B cell (primary cell): ENCODE data around the gene TUBA1B. TPM values are rescaled to one million over a fixed set of nuclear protein-coding genes. Genes with fewer than 3 reads are reported as not detected.

Experiments used
- ATAC-seq: fragments of 200-7000 bp; cut with Tn5 transposase; one replicate; pipeline ENCODE4 v1.10.0; 2021; ENCODE audit warnings: low read depth, mild to moderate bottlenecking, moderate number of reproducible peaks, moderate library complexity
- CTCF ChIA-PET: fragments of 350-600 bp; sonication (Branson Sonifier 250); formaldehyde crosslinking; loops from one replicate; lab custom pipeline; 2021; ENCODE audit warnings: antibody characterized with exemption, inconsistent platforms; lab: Charles Lee
- POLR2A ChIA-PET: fragments of 350-600 bp; sonication (Branson Sonifier 250); formaldehyde crosslinking; loops from one replicate; lab custom pipeline; 2021; ENCODE audit warnings: antibody characterized with exemption; lab: Charles Lee
- DNase-seq: peaks from one replicate; pipeline ENCODE4 v3.0.0; 2013
- H2AFZ ChIP-seq: 2 replicates; pipeline ENCODE4 v1.6.1; 2012; ENCODE audit warnings: mild to moderate bottlenecking, low read depth, low read length; ENCODE audit not compliant: insufficient read depth, poor library complexity, severe bottlenecking
- H3K27ac ChIP-seq, 2 donors: 1 replicate in 1 of 2; 2 replicates in 1 of 2; pipeline ENCODE4 v1.5.1; 2012 to 2013; ENCODE audit warnings: low read length in 2 of 2, mild to moderate bottlenecking in 2 of 2, moderate library complexity in 1 of 2
- H3K27me3 ChIP-seq, 4 experiments: fragments of 200-600 bp in 1 of 4; sonication (generic) in 1 of 4; replicated peaks in 1 of 4; 1 replicate in 2 of 4; 2 replicates in 2 of 4; pipeline versions ENCODE4 v1.6.1 to v1.7.0; 2013 to 2016; ENCODE audit warnings: low read length in 3 of 4, mild to moderate bottlenecking in 2 of 4, mixed read lengths in 1 of 4, moderate library complexity in 1 of 4; ENCODE audit not compliant: insufficient read depth in 4 of 4, control insufficient read depth in 3 of 4; ENCODE audit errors: control extremely low read depth in 1 of 4
- H3K36me3 ChIP-seq, 2 experiments: replicated peaks in 1 of 2; 1 replicate in 1 of 2; 2 replicates in 1 of 2; pipeline versions ENCODE4 v1.6.1 to v1.7.1; 2013; ENCODE audit warnings: low read length in 1 of 2; ENCODE audit not compliant: insufficient read depth in 2 of 2, control insufficient read depth in 1 of 2; ENCODE audit errors: control extremely low read depth in 1 of 2, extremely low read depth in 1 of 2
- H3K4me1 ChIP-seq, 2 donors: fragments of 200-600 bp in 1 of 2; sonication (generic) in 1 of 2; 1 replicate in 1 of 2; 2 replicates in 1 of 2; pipeline versions ENCODE4 v1.5.1 to v1.6.1; 2013 to 2017; ENCODE audit warnings: low read length in 2 of 2; ENCODE audit not compliant: control insufficient read depth in 2 of 2, insufficient read depth in 2 of 2
- H3K4me2 ChIP-seq: replicated peaks from 2 replicates; pipeline ENCODE3; 2012; ENCODE audit warnings: mild to moderate bottlenecking, low read depth, low read length; ENCODE audit not compliant: poor library complexity, severe bottlenecking
- H3K4me3 ChIP-seq, 5 experiments: fragments of 200-600 bp in 1 of 5; sonication (generic) in 1 of 5; 1 replicate in 3 of 5; 2 replicates in 2 of 5; pipeline versions ENCODE4 v1.5.1 to v1.7.0; 2011 to 2016; ENCODE audit warnings: low read length in 4 of 5, mild to moderate bottlenecking in 4 of 5, low read depth in 2 of 5, control low read depth in 1 of 5, moderate library complexity in 1 of 5; ENCODE audit not compliant: insufficient read depth in 1 of 5; ENCODE audit errors: control extremely low read depth in 1 of 5, extremely low read depth in 1 of 5
- H3K79me2 ChIP-seq: fragments of 200-600 bp; sonication (generic); one replicate; pipeline ENCODE4 v1.6.0; 2016; ENCODE audit warnings: low read length; ENCODE audit not compliant: control insufficient read depth, insufficient read depth
- H3K9ac ChIP-seq: fragments of 200-600 bp; sonication (generic); 2 replicates; pipeline ENCODE4 v1.6.1; 2017; ENCODE audit warnings: mild to moderate bottlenecking, low read length, moderate library complexity
- H3K9me3 ChIP-seq, 3 donors: one replicate each; pipeline versions ENCODE4 v1.6.1 to v1.7.1; 2013; ENCODE audit warnings: low read length in 2 of 3; ENCODE audit not compliant: control insufficient read depth in 2 of 3, insufficient read depth in 1 of 3; ENCODE audit errors: control extremely low read depth in 1 of 3
- H4K20me1 ChIP-seq: 2 replicates; pipeline ENCODE4 v1.6.0; 2012; ENCODE audit warnings: mild to moderate bottlenecking, low read length; ENCODE audit not compliant: insufficient read depth, control insufficient read depth, poor library complexity, severe bottlenecking
- H3K27ac Mint-ChIP-seq: one replicate; pipeline ENCODE4 v1.8.0; 2021; ENCODE audit warnings: mixed read lengths
- H3K27me3 Mint-ChIP-seq: one replicate; pipeline ENCODE4 v1.8.0; 2021; ENCODE audit warnings: mixed read lengths
- H3K4me1 Mint-ChIP-seq: one replicate; pipeline ENCODE4 v1.8.0; 2021; ENCODE audit warnings: mixed read lengths
- H3K4me3 Mint-ChIP-seq: one replicate; pipeline ENCODE4 v1.8.0; 2021; ENCODE audit warnings: mixed read lengths
- H3K9me3 Mint-ChIP-seq: one replicate; pipeline ENCODE4 v1.8.0; 2022; ENCODE audit warnings: mixed read lengths; ENCODE audit not compliant: insufficient read depth
- CTCF ChIP-seq: fragments of 200-600 bp; IDR thresholded peaks from one replicate; pipeline ENCODE4 v1.8.0; 2022; ENCODE audit warnings: antibody characterized with exemption, mild to moderate bottlenecking
- EZH2 ChIP-seq: IDR thresholded peaks from 2 replicates; pipeline ENCODE4 v1.6.1; 2012; ENCODE audit warnings: borderline replicate concordance, low read depth, mild to moderate bottlenecking, moderate library complexity, low read length; ENCODE audit not compliant: insufficient read depth, poor library complexity, severe bottlenecking
- WGBS: methylation state at CpG from one replicate; pipeline ENCODE4 v1.1.5; 2013; ENCODE audit warnings: missing lambda C conversion rate; ENCODE audit not compliant: insufficient coverage; 5-methylcytosine and 5-hydroxymethylcytosine counted together
- intact Hi-C: fragments of 100-400 bp; cut with micrococcal nuclease; formaldehyde crosslinking; loops from one replicate; pipeline ENCODE4 v1.10.0; 2022
- polyA plus RNA-seq: library from polyadenylated mRNA; depleted of rRNA; stranded (reverse); fragments of >200 nt; gene quantifications from 2 replicates; pipeline ENCODE4 v1.2.3, GENCODE V29; 2012
- total RNA-seq, 2 donors: library from RNA; stranded (reverse); fragments of 120-200 nt in 1 of 2; gene quantifications; 1 replicate in 1 of 2; 2 replicates in 1 of 2; pipeline versions ENCODE4 v1.2.3 to v1.2.4, GENCODE V29; 2013 to 2022

The TUBA1B gene
- total and polyA plus RNA-seq, 2 donors (not counting 1 experiment from before 2014, with no cell fraction given) = 327 to 615 TPM

DNA sequence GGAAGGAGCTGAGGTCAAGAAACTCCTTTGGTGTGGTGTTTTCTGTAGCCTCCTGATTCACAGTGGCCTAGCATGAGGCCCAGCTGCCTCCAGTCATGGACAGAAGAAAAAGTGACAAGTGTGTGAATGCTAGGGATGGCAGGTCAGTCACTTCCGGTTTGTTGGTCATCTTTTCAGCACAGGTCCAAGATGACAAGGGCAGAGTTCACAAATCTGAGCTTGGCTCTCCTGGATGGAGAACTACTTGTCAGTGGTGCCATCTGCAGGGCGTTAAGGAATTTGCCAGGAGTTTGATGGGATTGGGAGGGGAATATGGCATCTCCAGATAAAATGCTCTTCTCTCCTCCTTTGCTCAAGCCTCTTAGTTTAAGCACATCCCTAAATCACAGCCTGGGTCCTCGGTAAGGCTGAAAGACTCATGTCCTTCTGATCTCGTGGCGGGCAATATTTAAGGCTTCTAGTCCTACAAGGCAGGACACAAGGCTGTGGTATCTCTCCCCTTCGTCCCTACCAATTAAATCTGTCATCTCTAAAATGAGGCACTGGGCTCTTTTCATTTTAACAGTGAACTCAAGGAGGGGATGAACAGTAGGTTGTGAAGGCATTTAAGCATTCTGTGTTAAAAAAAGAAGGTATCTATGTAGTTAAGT lies 10.0 kb downstream of the TUBA1B start:
- Histone ChIP-seq H3K9me3 (no peaks in the 10 kb centered on the region), H3K4me2 (no peak overlapping the region), H4K20me1 (no peaks in the 10 kb centered on the region), H2AFZ (no peak overlapping the region), H3K4me3 (no peak overlapping the region), H3K9ac (no peak overlapping the region), H3K4me1 (no peaks in the 10 kb centered on the region), H3K79me2 (no peaks in the 10 kb centered on the region), H3K36me3 (no peaks in the 10 kb centered on the region), H3K27ac (no peak overlapping the region), H3K27me3 (no peaks in the 10 kb centered on the region)
- no peaks in the 10 kb centered on the region for H3K9me3 Mint-ChIP-seq
- ChIA-PET POLR2A (interaction anchor here (0.6 kb wide), 1 partner anchor 1809 kb away, joined by 4 read pairs; no protein-coding TSS in a partner anchor), CTCF (interaction anchor here (0.7 to 0.8 kb wide), 3 partner anchors 23 to 57 kb away, joined by 3 read pairs; no protein-coding TSS in a partner anchor)
- H3K4me1 Mint-ChIP-seq = no peaks in the 10 kb centered on the region
- TF ChIP-seq CTCF (no peak), EZH2 (no peak)
- WGBS = 59% methylated on average over 4 of the region's 6 CpGs
- DNase-seq (no peak), ATAC-seq (no peak)
- H3K4me3 Mint-ChIP-seq = no peak overlapping the region
- no peak overlapping the region for H3K27ac Mint-ChIP-seq
- no peaks in the 10 kb centered on the region for H3K27me3 Mint-ChIP-seq
- intact Hi-C loops = no loop called here

- ChIA-PET CTCF (interaction anchor here (0.6 to 17.6 kb wide), 9 partner anchors 14 to 124 kb away, joined by 3 to 193 read pairs (median 10); partner anchors contain the start of genes DHH and TUBA1B), POLR2A (interaction anchor here (0.5 to 4.3 kb wide), 4 partner anchors 12 to 154 kb away, joined by 4 to 47 read pairs (median 14); partner anchors contain the start of genes TUBA1A, TUBA1B and TUBA1C)
- WGBS = 47% methylated on average over 2 of the region's 6 CpGs
- Histone ChIP-seq H3K79me2 (peaks cover 29% of the 10 kb centered on the region), H3K36me3 (peaks cover 0 to 10% of the 10 kb centered on the region in 2 experiments), H3K4me3 (peak overlapping the region in 4 of 5 experiments; percentile 53 to 99 (median 88)), H3K4me1 (peaks cover 16 to 23% of the 10 kb centered on the region in 2 donors), H2AFZ (peak overlapping the region; percentile 90), H3K4me2 (peak overlapping the region; percentile 89), H3K9me3 (no peaks in the 10 kb centered on the region), H3K27me3 (no peaks in the 10 kb centered on the region), H4K20me1 (peaks cover 11% of the 10 kb centered on the region), H3K27ac (peak overlapping the region; percentile 77 to 88), H3K9ac (peak overlapping the region; percentile 97)
- peak overlapping the region; percentile 96 for H3K27ac Mint-ChIP-seq
- H3K9me3 Mint-ChIP-seq = no peaks in the 10 kb centered on the region
- no peak for TF ChIP-seq CTCF
- no peak for TF ChIP-seq EZH2
- ATAC-seq = no peak
- intact Hi-C loops = loop anchor here (2.0 kb wide), 1 partner anchor 50 kb away; no protein-coding TSS in a partner anchor
- H3K27me3 Mint-ChIP-seq = no peaks in the 10 kb centered on the region
- H3K4me1 Mint-ChIP-seq = peaks cover 38% of the 10 kb centered on the region
- peak overlapping the region; percentile 96 for H3K4me3 Mint-ChIP-seq
- DNase-seq = no peak
Measured at GRCh38 chr12:49111206-49111605, 20.0 kb downstream of the TUBA1B start.
